ENCODE measurements around the gene B3GALNT2. TPM values are rescaled to one million over a fixed set of nuclear protein-coding genes. Genes with fewer than 3 reads are reported as not detected.

B3GALNT2 gene
- total RNA-seq, 2 donors from 2014 or later: 9.4 to 18.1 TPM

Other genes with a start within 250 kb of the B3GALNT2 start
- gene ARID4B, start 176.3 kb downstream of the B3GALNT2 start, total RNA-seq: 10 to 100 TPM; 42.2 to 61.2 TPM
- 10 to 100 TPM; 28.9 to 32.9 TPM for gene GGPS1, start 175.9 kb downstream of the B3GALNT2 start, total RNA-seq
- gene TBCE, start 137.0 kb downstream of the B3GALNT2 start, total RNA-seq: 10 to 100 TPM; 21.5 to 31.7 TPM
- 1 to 10 TPM in 1 of 2 donors, under 1 TPM in 1; 0.32 to 2.1 TPM for gene GNG4, start 145.3 kb upstream of the B3GALNT2 start, total RNA-seq